ENCODE results near the gene FANCL.
"Not testable (repeated sequence)": the region's sequence is repeated elsewhere in the genome, so short reads cannot be mapped to it uniquely, and the experiment has no call there.

Gene FANCL

DNA sequence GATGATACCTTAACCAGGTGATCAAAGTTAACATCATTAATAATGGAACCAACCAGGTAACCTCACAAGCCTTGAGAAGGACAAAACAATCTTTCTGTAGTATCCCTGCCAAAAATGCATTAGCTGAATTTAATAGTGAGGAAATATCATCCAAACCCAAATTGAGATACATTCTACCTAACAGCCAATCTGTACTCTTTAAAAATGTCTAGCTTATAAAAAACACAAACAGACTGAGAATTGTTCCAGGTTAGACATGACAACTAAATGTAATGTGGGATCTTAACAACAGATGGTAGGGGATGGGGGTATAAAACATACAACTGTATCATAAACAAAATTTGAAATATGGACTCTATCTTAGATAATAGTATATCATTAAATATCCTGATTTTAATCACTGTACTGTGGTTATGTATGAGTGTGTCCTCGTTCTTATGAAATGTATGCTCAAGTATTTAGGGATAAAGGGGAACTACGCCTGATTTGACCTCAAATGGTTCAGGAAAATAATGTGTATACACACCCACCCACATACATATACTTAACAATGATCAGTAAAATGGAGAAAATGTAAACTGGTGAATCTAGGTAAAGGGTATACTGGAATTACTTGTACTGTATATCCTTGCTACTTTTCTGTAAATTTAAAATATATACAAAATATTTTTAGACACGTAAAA, 1.7 kb downstream of the FANCL start:
- 100% methylated on average over 2 of the region's 3 CpGs for WGBS
- no peak overlapping the region for H3K27ac ChIP-seq (ENCODE audit: low read depth, low read length)
- H3K9ac ChIP-seq (ENCODE audit: low read depth, low read length): no peak overlapping the region
- no peaks in the 10 kb centered on the region for H3K27me3 ChIP-seq (ENCODE audit: insufficient read depth, low read length)
- no peaks in the 10 kb centered on the region for H3K36me3 ChIP-seq (ENCODE audit: insufficient read depth, low read length)
- H3K4me1 ChIP-seq (ENCODE audit: insufficient read depth, low read length): peaks cover 67% of the 10 kb centered on the region
- H3K9me3 ChIP-seq (ENCODE audit: insufficient read depth, low read depth, low read length): no peaks in the 10 kb centered on the region
- H3K4me3 ChIP-seq (ENCODE audit: low read length): peak overlapping the region; percentile 91

- no peaks in the 10 kb centered on the region for H3K9me3 ChIP-seq (ENCODE audit: insufficient read depth, low read depth, low read length)
- H3K4me1 ChIP-seq (ENCODE audit: insufficient read depth, low read length): peaks cover 78% of the 10 kb centered on the region
- no peak overlapping the region for H3K27ac ChIP-seq (ENCODE audit: low read depth, low read length)
- no peaks in the 10 kb centered on the region for H3K27me3 ChIP-seq (ENCODE audit: insufficient read depth, low read length)
- H3K9ac ChIP-seq (ENCODE audit: low read depth, low read length): no peak overlapping the region
- no peaks in the 10 kb centered on the region for H3K36me3 ChIP-seq (ENCODE audit: insufficient read depth, low read length)
- peak overlapping the region; percentile 91; the same call in 1 of the 2 replicates for H3K4me3 ChIP-seq (ENCODE audit: low read length)
These were observed 3.4 kb downstream of the FANCL start for GRCh38 chr2:58237741-58238140.

DNA sequence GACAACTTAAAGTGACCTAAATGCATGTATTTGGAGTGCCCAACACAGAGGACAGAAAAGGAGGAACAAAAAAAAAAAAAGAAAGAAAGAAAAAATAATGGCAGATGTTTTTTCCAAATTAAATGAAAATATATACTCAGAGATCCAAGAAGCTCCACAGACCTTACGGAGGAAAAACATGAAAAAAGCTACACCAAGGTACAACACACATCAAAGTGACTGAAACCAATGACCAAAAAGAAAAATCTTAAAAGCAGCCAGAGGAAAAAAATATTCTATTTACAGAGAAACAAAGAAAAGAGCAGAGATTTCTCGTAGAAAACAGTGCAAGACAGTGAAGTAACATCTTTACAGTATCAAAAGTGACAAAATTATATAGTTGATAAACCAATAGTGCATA, 5.1 kb downstream of the FANCL start:
- H3K4me1 ChIP-seq (ENCODE audit: insufficient read depth, low read length): peaks cover 85% of the 10 kb centered on the region

DNA sequence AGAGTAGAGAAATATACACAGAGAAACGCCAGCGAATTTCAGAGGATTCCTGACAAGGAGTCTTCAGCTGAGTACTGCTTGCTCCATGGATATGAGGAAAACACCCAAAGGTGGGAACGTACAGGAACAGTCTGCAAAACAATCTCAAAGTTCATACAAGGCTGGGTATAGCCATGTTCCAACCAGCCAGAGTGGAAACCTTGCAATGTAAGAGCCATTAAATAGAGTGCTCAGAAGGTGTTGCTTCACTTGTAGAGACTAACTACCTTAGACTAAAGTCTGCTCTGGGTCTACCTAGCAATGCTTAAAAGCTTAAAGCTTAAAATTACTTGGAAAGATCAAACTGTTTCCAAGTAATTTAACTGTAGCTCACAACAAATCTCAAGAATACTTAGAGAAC, 6.0 kb downstream of the FANCL start:
- Histone ChIP-seq H3K36me3 (ENCODE audit: insufficient read depth, low read length) (no peaks in the 10 kb centered on the region), H3K4me3 (ENCODE audit: low read length) (no peak overlapping the region), H3K9me3 (ENCODE audit: insufficient read depth, low read depth, low read length) (no peaks in the 10 kb centered on the region), H3K27me3 (ENCODE audit: insufficient read depth, low read length) (no peaks in the 10 kb centered on the region), H3K9ac (ENCODE audit: low read depth, low read length) (no peak overlapping the region), H3K27ac (ENCODE audit: low read depth, low read length) (no peak overlapping the region), H3K4me1 (ENCODE audit: insufficient read depth, low read length) (peaks cover 92% of the 10 kb centered on the region)
- 92% methylated on average over 3 of the region's 3 CpGs for WGBS

More for the DNA sequence above, 5.1 kb downstream of the FANCL start:
- no peak overlapping the region for H3K4me3 ChIP-seq (ENCODE audit: low read length)
- H3K9ac ChIP-seq (ENCODE audit: low read depth, low read length): no peak overlapping the region
- no peaks in the 10 kb centered on the region for H3K27me3 ChIP-seq (ENCODE audit: insufficient read depth, low read length)
- no peaks in the 10 kb centered on the region for H3K36me3 ChIP-seq (ENCODE audit: insufficient read depth, low read length)
- H3K27ac ChIP-seq (ENCODE audit: low read depth, low read length): no peak overlapping the region
- H3K9me3 ChIP-seq (ENCODE audit: insufficient read depth, low read depth, low read length): no peaks in the 10 kb centered on the region
- WGBS: 70% methylated on average over 1 of the region's 2 CpGs

GRCh38 chr2:58228299-58228698, 12.8 kb downstream of the FANCL start:
- Histone ChIP-seq H3K27ac (ENCODE audit: low read depth, low read length) (no peak overlapping the region), H3K4me1 (ENCODE audit: insufficient read depth, low read length) (peaks cover 28% of the 10 kb centered on the region), H3K4me3 (ENCODE audit: low read length) (no peak overlapping the region), H3K36me3 (ENCODE audit: insufficient read depth, low read length) (peaks cover 55% of the 10 kb centered on the region), H3K9ac (ENCODE audit: low read depth, low read length) (no peak overlapping the region), H3K9me3 (ENCODE audit: insufficient read depth, low read depth, low read length) (no peaks in the 10 kb centered on the region), H3K27me3 (ENCODE audit: insufficient read depth, low read length) (no peaks in the 10 kb centered on the region)
- WGBS: 100% methylated on average over 1 of the region's 1 CpG

DNA sequence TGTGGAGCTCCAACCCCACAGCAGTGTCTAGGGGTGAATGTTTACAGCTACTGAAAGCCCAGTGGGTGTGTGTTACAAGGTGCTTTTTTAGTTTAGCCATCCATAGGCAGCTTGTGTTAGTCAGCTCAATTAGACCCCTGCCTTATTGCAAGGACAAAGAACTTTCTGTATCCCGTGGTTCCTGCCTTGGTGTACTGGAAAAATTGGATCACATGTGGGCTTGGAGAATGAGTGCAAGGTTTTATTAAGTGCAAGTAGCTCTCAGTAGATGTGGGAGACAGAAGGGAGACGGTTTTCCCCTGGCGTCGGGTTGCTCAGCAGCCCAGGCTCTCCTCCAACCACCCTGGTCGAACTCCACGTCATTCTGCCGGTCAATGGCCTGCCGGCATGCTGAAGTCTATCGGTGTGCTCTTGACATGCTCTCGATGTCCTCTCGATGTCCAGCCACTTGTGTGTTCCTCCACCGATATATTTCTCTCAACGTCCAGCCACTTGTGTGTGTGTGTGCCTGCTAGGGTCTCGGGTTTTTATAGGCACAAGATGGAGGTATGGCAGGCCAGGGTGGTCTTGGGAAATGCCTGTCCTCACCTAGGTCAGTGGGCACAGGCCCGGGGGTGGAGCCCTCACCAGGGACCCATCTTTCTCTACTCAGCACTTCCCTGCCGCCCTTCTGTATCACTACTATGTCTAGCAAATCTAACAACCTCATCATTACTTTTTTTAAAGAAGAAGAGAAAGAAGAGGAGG, 13.8 kb downstream of the FANCL start:
- Histone ChIP-seq H3K9me3 (ENCODE audit: insufficient read depth, low read depth, low read length) (no peaks in the 10 kb centered on the region), H3K27me3 (ENCODE audit: insufficient read depth, low read length) (no peaks in the 10 kb centered on the region), H3K36me3 (ENCODE audit: insufficient read depth, low read length) (peaks cover 56% of the 10 kb centered on the region), H3K4me1 (ENCODE audit: insufficient read depth, low read length) (peaks cover 21% of the 10 kb centered on the region), H3K27ac (ENCODE audit: low read depth, low read length) (no peak overlapping the region), H3K4me3 (ENCODE audit: low read length) (no peak overlapping the region), H3K9ac (ENCODE audit: low read depth, low read length) (no peak overlapping the region)
- WGBS: 96% methylated on average over 15 of the region's 16 CpGs

DNA sequence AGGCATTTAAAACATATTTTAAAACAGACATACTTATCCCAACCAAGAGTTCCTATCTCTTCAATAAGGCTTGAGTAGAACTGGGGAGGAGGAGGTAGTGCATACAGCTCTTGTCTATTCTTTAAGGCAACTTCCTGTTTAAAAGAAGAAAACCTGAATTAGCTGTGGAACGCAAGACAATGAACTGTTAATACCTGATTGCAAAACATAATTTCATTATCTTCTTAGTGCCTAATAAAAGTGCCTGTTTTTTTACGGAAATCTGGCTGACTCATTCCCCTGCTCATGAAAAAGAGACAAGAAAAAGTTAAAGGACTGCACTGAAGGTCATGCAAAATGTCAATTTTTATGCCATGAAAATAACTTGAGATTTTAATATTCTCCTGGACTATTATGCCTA, 19.2 kb downstream of the FANCL start:
- H3K27me3 ChIP-seq (ENCODE audit: insufficient read depth, low read length): no peaks in the 10 kb centered on the region
- WGBS: 95% methylated on average over 2 of the region's 2 CpGs

GRCh38 chr2:58215429-58215828, 25.7 kb downstream of the FANCL start:
- 93% methylated on average over 1 of the region's 1 CpG for WGBS
- H3K36me3 ChIP-seq (ENCODE audit: insufficient read depth, low read length): peaks cover 82% of the 10 kb centered on the region

More for the DNA sequence above, 19.2 kb downstream of the FANCL start:
- Histone ChIP-seq H3K27ac (ENCODE audit: low read depth, low read length) (no peak overlapping the region), H3K9me3 (ENCODE audit: insufficient read depth, low read depth, low read length) (no peaks in the 10 kb centered on the region), H3K4me3 (ENCODE audit: low read length) (no peak overlapping the region), H3K4me1 (ENCODE audit: insufficient read depth, low read length) (no peaks in the 10 kb centered on the region), H3K36me3 (ENCODE audit: insufficient read depth, low read length) (peaks cover 67% of the 10 kb centered on the region), H3K9ac (ENCODE audit: low read depth, low read length) (no peak overlapping the region)

GRCh38 chr2:58210951-58211568, 30.1 kb downstream of the FANCL start:
- Histone ChIP-seq H3K9me3 (ENCODE audit: insufficient read depth, low read depth, low read length) (peaks cover 29% of the 10 kb centered on the region), H3K36me3 (ENCODE audit: insufficient read depth, low read length) (peaks cover 66% of the 10 kb centered on the region), H3K4me1 (ENCODE audit: insufficient read depth, low read length) (peaks cover 21% of the 10 kb centered on the region)
- H3K27me3 ChIP-seq (ENCODE audit: insufficient read depth, low read length); H3K4me3 ChIP-seq (ENCODE audit: low read length); H3K9ac ChIP-seq (ENCODE audit: low read depth, low read length); H3K27ac ChIP-seq (ENCODE audit: low read depth, low read length): not testable (repeated sequence)
- WGBS: 93% methylated on average over 6 of the region's 6 CpGs

More at GRCh38 chr2:58215429-58215828, 25.7 kb downstream of the FANCL start:
- Histone ChIP-seq H3K4me3 (ENCODE audit: low read length) (no peak overlapping the region), H3K4me1 (ENCODE audit: insufficient read depth, low read length) (no peaks in the 10 kb centered on the region), H3K9ac (ENCODE audit: low read depth, low read length) (no peak overlapping the region), H3K9me3 (ENCODE audit: insufficient read depth, low read depth, low read length) (peaks cover 26% of the 10 kb centered on the region), H3K27me3 (ENCODE audit: insufficient read depth, low read length) (no peaks in the 10 kb centered on the region), H3K27ac (ENCODE audit: low read depth, low read length) (no peak overlapping the region)

DNA sequence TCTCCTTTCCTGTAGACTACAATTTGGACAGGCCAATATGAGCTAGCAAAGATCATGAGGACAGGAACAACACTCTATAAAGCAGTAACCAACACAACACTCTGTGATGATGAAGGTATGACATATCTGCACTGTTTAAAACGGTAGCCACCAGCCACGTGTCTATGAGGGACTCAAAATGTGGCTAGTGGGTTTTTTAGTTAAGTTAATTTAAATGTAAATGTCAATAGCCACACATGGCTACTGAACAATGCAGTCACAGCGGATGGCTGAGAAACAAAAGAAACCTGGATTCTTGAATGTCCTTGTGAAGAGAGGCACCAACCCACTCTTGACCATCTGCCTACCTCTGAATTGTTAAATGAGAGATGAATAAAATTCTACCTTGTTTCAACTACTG, 33.9 kb downstream of the FANCL start:
- H3K36me3 ChIP-seq (ENCODE audit: insufficient read depth, low read length): peaks cover 52% of the 10 kb centered on the region
- peak overlapping the region; percentile 23; the same call in 1 of the 2 replicates for H3K9ac ChIP-seq (ENCODE audit: low read depth, low read length)
- no peak overlapping the region for H3K4me3 ChIP-seq (ENCODE audit: low read length)
- H3K4me1 ChIP-seq (ENCODE audit: insufficient read depth, low read length): peaks cover 21% of the 10 kb centered on the region
- no peaks in the 10 kb centered on the region for H3K27me3 ChIP-seq (ENCODE audit: insufficient read depth, low read length)
- H3K27ac ChIP-seq (ENCODE audit: low read depth, low read length): peak overlapping the region; percentile 62
- WGBS: 75% methylated on average over 3 of the region's 3 CpGs
- peaks cover 13% of the 10 kb centered on the region for H3K9me3 ChIP-seq (ENCODE audit: insufficient read depth, low read depth, low read length)

- Histone ChIP-seq H3K27ac (ENCODE audit: low read depth, low read length) (peak overlapping the region; percentile 62), H3K36me3 (ENCODE audit: insufficient read depth, low read length) (peaks cover 53% of the 10 kb centered on the region)
These were observed 34.3 kb downstream of the FANCL start for GRCh38 chr2:58206785-58207184.

More at GRCh38 chr2:58206785-58207184, 34.3 kb downstream of the FANCL start:
- no peaks in the 10 kb centered on the region for H3K27me3 ChIP-seq (ENCODE audit: insufficient read depth, low read length)
- peaks cover 12% of the 10 kb centered on the region for H3K9me3 ChIP-seq (ENCODE audit: insufficient read depth, low read depth, low read length)
- no peak overlapping the region for H3K4me3 ChIP-seq (ENCODE audit: low read length)
- 100% methylated on average over 1 of the region's 1 CpG for WGBS
- H3K9ac ChIP-seq (ENCODE audit: low read depth, low read length): peak overlapping the region; percentile 23; the same call in 1 of the 2 replicates
- peaks cover 21% of the 10 kb centered on the region for H3K4me1 ChIP-seq (ENCODE audit: insufficient read depth, low read length)

All from HUES64 (cell line).